K562 (cell line): ENCODE results near the gene MALAT1. TPM values are rescaled to one million over a fixed set of nuclear protein-coding genes. Genes with fewer than 3 reads are reported as not detected.
A peak's percentile ranks its signal among the peaks of the same experiment; 100 is the strongest.

Source experiments
- CREB5 ChIP-seq: fragments of 250-450 bp; sonication (Bioruptor Pico); IDR thresholded peaks from 2 replicates; pipeline ENCODE4 v1.5.0; 2020; ENCODE audit warnings: mild to moderate bottlenecking
- E2F1 ChIP-seq: sonication (generic); formaldehyde crosslinking; IDR thresholded peaks from 2 replicates; pipeline ENCODE4 v1.8.1; 2023; ENCODE audit warnings: mild to moderate bottlenecking, missing genetic modification reagents, moderate library complexity
- ERF ChIP-seq: fragments of 450-650 bp; formaldehyde crosslinking; IDR thresholded peaks from 2 replicates; pipeline ENCODE4 v1.4.0; 2020; ENCODE audit warnings: mild to moderate bottlenecking, mixed read lengths
- ETS1 ChIP-seq: conservative IDR thresholded peaks from 2 replicates; pipeline ENCODE4 v1.6.1; 2011; ENCODE audit warnings: low read depth, mild to moderate bottlenecking, low read length; ENCODE audit not compliant: control insufficient read depth
- FOS ChIP-seq: IDR thresholded peaks from 3 replicates; pipeline ENCODE4 v1.6.1; 2011; ENCODE audit not compliant: insufficient read length; ENCODE audit errors: extremely low read depth
- HES1 ChIP-seq: fragments of 450-650 bp; IDR thresholded peaks from 2 replicates; pipeline ENCODE4 v1.6.1; 2016; ENCODE audit warnings: low read depth, mild to moderate bottlenecking, moderate library complexity
- HSF4 ChIP-seq: fragments of 250-450 bp; sonication (Bioruptor Pico); IDR thresholded peaks from 2 replicates; pipeline ENCODE4 v2.1.2; 2022; ENCODE audit warnings: mild to moderate bottlenecking, moderate library complexity, borderline replicate concordance
- JUN ChIP-seq, 2 experiments: sonication (generic) in 1 of 2; formaldehyde crosslinking in 1 of 2; IDR thresholded peaks; 2 replicates each; pipeline versions ENCODE4 v1.6.1 to v1.8.0; 2012 to 2022; ENCODE audit warnings: borderline replicate concordance in 2 of 2, mild to moderate bottlenecking in 2 of 2, improper control_type of control experiment in 1 of 2, low read depth in 1 of 2, low read length in 1 of 2, missing genetic modification reagents in 1 of 2
- MITF ChIP-seq: IDR thresholded peaks from 2 replicates; pipeline ENCODE4 v1.6.1; 2014; ENCODE audit warnings: antibody characterized with exemption
- PHB2 ChIP-seq: fragments of 450-650 bp; IDR thresholded peaks from 2 replicates; pipeline ENCODE4 v1.6.1; 2017; ENCODE audit warnings: low read depth
- PTRF ChIP-seq: fragments of 450-650 bp; IDR thresholded peaks from 2 replicates; pipeline ENCODE4 v1.6.1; 2016; ENCODE audit warnings: mild to moderate bottlenecking, missing genetic modification characterization, missing compliant biosample characterization
- RHOXF2B ChIP-seq: fragments of 250-450 bp; sonication (Bioruptor Pico); conservative IDR thresholded peaks from 2 replicates; pipeline ENCODE4 v1.5.1; 2021
- SOX6 ChIP-seq: fragments of 450-650 bp; IDR thresholded peaks from 2 replicates; pipeline ENCODE4 v1.6.1; 2014; ENCODE audit warnings: mild to moderate bottlenecking
- SRF ChIP-seq, 2 experiments: fragments of 250-450, 450-650 bp in 1 of 2; sonication (Bioruptor Pico) in 1 of 2; sonication (generic) in 1 of 2; formaldehyde crosslinking; IDR thresholded peaks; 2 replicates each; pipeline versions ENCODE4 v1.5.0 to v1.5.1; 2020 to 2022; ENCODE audit warnings: mild to moderate bottlenecking in 1 of 2, missing genetic modification reagents in 1 of 2
- YY1 ChIP-seq, 3 experiments: IDR thresholded peaks; 2 replicates each; pipeline ENCODE4 v1.6.1; 2011; ENCODE audit warnings: low read length in 2 of 3, mild to moderate bottlenecking in 2 of 3, moderate library complexity in 2 of 3, borderline replicate concordance in 1 of 3, control low read depth in 1 of 3, low read depth in 1 of 3; ENCODE audit not compliant: insufficient read depth in 3 of 3, insufficient replicate concordance in 2 of 3, control insufficient read depth in 1 of 3, insufficient read length in 1 of 3; ENCODE audit errors: extremely low read depth in 1 of 3
- ZBTB17 ChIP-seq: fragments of 450-650 bp; formaldehyde crosslinking; IDR thresholded peaks from 2 replicates; pipeline ENCODE4 v1.4.0; 2020; ENCODE audit warnings: mild to moderate bottlenecking
- ZNF639 ChIP-seq, 2 experiments: fragments of 200-800 bp in 1 of 2; sonication (Bioruptor generic) in 1 of 2; sonication (generic) in 1 of 2; formaldehyde crosslinking in 1 of 2; IDR thresholded peaks in 1 of 2; conservative IDR thresholded peaks in 1 of 2; 2 replicates each; pipeline versions ENCODE4 v1.5.0 to v1.6.1; 2016 to 2020; ENCODE audit warnings: missing compliant biosample characterization in 1 of 2, missing genetic modification characterization in 1 of 2, missing genetic modification reagents in 1 of 2
- polyA plus RNA-seq, 8 experiments: library from polyadenylated mRNA; depleted of rRNA in 4 of 8; stranded (reverse) in 5 of 8; unstranded in 3 of 8; fragments of >200 nt; fragmentation: Nextera tagmentation in 2 of 8; fragmentation: Illumina TruSeq in 1 of 8; extraction: Ambion mirVana in 2 of 8; extraction: Trizol in 1 of 8; gene quantifications; 2 replicates each; pipeline versions ENCODE4 v1.2.1 to v1.2.3, GENCODE V29; 2011 to 2014; ENCODE audit warnings: inconsistent platforms in 1 of 8, missing spikeins in 1 of 8
- total RNA-seq, 7 experiments: library from RNA; depleted of rRNA in 6 of 7; stranded (reverse); fragments of >200 nt in 6 of 7; fragmentation: Illumina TruSeq in 2 of 7; extraction: Trizol in 2 of 7; gene quantifications; 2 replicates each; pipeline versions ENCODE4 v1.2.1 to v1.2.3, GENCODE V29; 2011 to 2021; ENCODE audit warnings: low replicate concordance in 1 of 7

Gene MALAT1
- total and polyA plus RNA-seq, 9 of the 15 experiments (the other 6 are each of a cell fraction or from before 2014, with no cell fraction given): 363 to 8,715 (median 2,351) TPM

- TF ChIP-seq YY1 (IDR thresholded peaks at IDR 0.05; ENCODE audit: borderline replicate concordance in 1 of 3, control insufficient read depth in 1 of 3, extremely low read depth in 1 of 3, insufficient read depth in 3 of 3, insufficient read length in 1 of 3, insufficient replicate concordance in 2 of 3, low read depth in 1 of 3, low read length in 2 of 3) (peak in 1 of 3 experiments; percentile 12), CREB5 (CRISPR knock-in tag) (no peak), HES1 (no peak), ETS1 (no peak), MITF (no peak), ZNF639 (CRISPR knock-in tag; conservative IDR thresholded peaks at IDR 0.05 in 1 of 2, IDR thresholded peaks at IDR 0.05 in 1 of 2) (peak in 1 of 2 experiments; percentile 44; a peak in 1 of 4 replicates), ZBTB17 (CRISPR knock-in tag) (0 out of 2 replicates have a peak, but pooled peaks have one; percentile 17), SOX6 (no peak; the same call in 1 of the 2 replicates), PTRF (tag) (no peak), ERF (CRISPR knock-in tag) (no peak), E2F1 (no peak), JUN (IDR thresholded peaks at IDR 0.05; ENCODE audit: borderline replicate concordance, low read depth, low read length) (peak; percentile 77), JUN (CRISPR knock-in tag; IDR thresholded peaks at IDR 0.05; ENCODE audit: borderline replicate concordance) (no peak), FOS (peak; percentile 54), SRF (CRISPR knock-in tag; IDR thresholded peaks at IDR 0.05) (no peak), RHOXF2B (CRISPR knock-in tag) (no peak), HSF4 (no peak), PHB2 (peak; percentile 35; the same call in 1 of the 2 replicates)
These were observed 7.0 kb upstream of the MALAT1 start (continued) for GRCh38 chr11:65491614-65492386.
